ENCODE results near the gene MYCBP2.
"Not testable (repeated sequence)": the region's sequence is repeated elsewhere in the genome, so short reads cannot be mapped to it uniquely, and the experiment has no call there.

MYCBP2 gene

GRCh38 chr13:77298426-77298825 lies 28.5 kb downstream of the MYCBP2 start:
- DNase-seq: no peak

- no peak for DNase-seq
Observed at GRCh38 chr13:77291774-77292173, 35.1 kb downstream of the MYCBP2 start.

DNA sequence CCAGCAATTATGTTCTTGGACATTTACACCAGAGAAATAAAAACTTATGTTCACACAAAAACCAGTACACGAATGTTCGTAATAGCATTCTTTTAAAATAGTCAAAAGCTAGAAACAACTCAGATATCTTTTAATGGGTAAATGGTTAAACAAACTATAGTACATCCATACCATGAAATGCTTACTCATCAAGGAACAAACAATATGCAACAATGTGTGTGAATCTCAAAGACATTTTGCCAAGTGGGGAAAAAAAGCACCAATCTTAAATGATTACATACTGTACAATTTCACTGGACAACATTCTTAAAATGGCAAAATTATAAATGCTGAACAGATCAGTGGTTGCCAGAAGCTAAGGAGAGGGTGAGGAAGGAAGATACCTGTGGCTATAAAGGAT lies 36.6 kb downstream of the MYCBP2 start:
- no peak for DNase-seq

DNA sequence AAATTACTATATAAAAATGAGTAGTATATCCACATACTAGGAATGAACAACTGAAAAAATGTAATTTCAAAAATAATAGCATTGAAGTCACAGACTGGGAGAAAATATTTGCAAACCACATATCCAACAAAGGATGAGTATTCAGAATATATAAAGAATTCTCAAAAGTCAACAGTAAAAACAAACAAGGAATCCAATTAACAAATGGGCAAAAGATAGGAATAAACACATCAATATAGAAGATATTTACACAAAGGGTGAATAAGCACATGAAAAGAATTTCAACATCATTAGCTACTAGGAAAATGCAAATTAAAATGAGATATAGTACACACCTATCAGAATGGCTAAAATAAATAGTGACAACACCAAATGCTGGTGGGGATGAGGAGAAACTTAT lies 37.0 kb downstream of the MYCBP2 start:
- DNase-seq: no peak

DNA sequence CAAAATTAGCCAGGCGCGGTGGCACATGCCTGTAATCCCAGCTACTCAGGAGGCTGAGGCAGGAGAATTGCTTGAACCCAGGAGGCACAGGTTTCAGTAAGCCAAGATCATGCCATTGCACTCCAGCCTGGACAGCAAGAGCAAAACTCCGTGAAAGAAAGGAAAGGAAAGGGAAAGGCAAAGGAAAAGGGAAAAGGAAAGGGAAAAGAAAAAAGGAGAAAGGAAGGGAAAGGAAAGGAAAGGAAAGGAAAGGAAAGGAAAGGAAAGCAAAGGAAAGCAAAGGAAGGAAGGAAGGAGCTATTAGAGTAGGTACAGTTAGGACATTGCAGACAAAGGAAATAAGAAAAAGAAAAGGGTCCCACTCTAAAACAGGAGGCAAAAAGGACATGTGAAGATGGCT lies 41.3 kb downstream of the MYCBP2 start:
- not testable (repeated sequence) for DNase-seq

GRCh38 chr13:77285098-77285497 lies 41.8 kb downstream of the MYCBP2 start:
- DNase-seq: no peak

GRCh38 chr13:77274126-77274525 lies 52.8 kb downstream of the MYCBP2 start:
- no peak for DNase-seq

GRCh38 chr13:77269141-77269540 lies 57.8 kb downstream of the MYCBP2 start:
- DNase-seq: no peak

- no peak for DNase-seq
Observed at GRCh38 chr13:77267362-77267761, 59.5 kb downstream of the MYCBP2 start.

- DNase-seq: no peak
Observed at GRCh38 chr13:77265336-77265735, 61.6 kb downstream of the MYCBP2 start.

GRCh38 chr13:77262198-77262597 lies 64.7 kb downstream of the MYCBP2 start:
- DNase-seq: no peak

DNA sequence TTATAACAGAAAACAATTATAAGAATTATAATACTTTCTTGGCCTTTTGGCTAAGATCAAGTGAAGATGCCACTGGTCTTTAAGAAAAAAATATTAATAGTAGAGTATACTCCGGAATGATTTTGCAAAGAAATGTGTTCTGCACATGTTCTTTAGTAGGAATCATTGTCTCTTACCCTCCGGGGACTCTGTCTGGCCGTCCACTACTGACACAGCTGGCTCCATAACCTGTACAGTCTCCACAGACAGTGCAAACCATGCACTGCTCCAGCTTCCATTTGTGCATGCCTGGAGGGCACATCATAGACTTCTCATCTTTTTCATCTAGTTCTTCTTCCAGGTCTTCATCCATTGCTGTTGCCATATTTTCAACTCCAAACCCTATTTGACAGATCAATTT lies 75.9 kb downstream of the MYCBP2 start:
- no peak for DNase-seq

- DNase-seq: not testable (repeated sequence)
Observed at GRCh38 chr13:77245224-77245623, 81.7 kb downstream of the MYCBP2 start.

GRCh38 chr13:77239312-77239711 lies 87.6 kb downstream of the MYCBP2 start:
- DNase-seq: no peak

DNA sequence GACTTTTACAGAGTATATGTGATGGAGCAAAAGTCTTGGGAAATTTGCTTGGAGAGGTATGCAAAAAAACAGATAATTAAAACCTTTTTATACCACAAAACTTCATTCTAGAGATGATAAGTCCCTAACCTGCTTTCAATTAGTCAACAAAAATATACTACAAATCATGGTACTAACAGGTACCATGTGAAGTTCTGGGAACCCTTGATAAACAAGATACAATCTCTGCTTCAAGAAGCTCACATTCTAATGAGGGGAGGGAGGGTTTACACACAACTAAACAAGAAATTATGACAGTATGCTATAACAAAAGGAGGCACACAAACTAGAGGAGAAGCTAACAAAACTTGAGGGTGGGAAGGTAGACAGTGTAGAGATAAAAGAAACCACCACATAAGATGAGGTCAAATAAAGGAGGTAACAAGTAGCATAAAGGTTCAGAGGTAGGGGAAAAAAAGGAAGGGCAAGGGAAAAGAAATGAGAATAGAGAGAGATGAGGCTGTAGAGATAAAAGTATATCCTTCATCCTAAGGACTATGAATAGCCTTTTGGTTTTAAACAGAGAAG lies 91.4 kb downstream of the MYCBP2 start:
- no peak for DNase-seq

GRCh38 chr13:77233159-77233558 lies 93.7 kb downstream of the MYCBP2 start:
- no peak for DNase-seq

- DNase-seq: no peak
Observed at GRCh38 chr13:77230560-77230959, 96.3 kb downstream of the MYCBP2 start.

- no peak for DNase-seq
Observed at GRCh38 chr13:77225946-77226345, 100.9 kb downstream of the MYCBP2 start.

GRCh38 chr13:77222909-77223308 lies 104.0 kb downstream of the MYCBP2 start:
- no peak for DNase-seq

DNA sequence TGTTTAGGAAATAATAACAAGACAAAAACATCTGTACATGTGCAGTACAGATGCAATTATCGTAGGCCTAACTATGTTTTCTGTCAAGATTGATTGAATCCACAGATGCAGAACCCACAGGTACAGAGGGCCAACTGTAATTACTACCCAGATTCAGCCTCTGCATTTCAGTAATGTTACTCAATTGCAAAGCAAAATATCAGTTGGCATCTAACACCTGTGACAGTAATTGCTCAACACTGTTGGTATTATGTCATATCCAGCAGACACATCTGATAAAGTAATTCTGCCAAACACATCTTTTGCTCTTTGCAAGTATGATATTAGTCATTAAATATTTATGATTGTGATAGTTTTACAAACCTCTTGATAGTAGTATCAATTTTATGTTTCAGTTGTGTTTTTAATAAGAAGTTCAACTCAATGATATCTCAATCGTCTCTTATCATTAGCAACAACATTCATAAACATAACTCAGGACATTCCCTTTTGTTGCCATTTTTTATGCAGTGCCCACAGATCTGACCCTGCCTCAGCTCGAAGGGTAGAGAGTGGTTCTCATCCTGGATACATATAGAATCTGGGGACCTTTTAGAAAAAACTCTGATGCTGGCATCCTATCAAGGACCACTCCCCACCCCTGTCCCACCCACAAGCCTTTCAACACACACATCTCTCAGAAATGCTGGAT lies 104.7 kb downstream of the MYCBP2 start:
- no peak for DNase-seq

- no peak for DNase-seq
Observed at GRCh38 chr13:77219401-77219800, 107.5 kb downstream of the MYCBP2 start.

DNA sequence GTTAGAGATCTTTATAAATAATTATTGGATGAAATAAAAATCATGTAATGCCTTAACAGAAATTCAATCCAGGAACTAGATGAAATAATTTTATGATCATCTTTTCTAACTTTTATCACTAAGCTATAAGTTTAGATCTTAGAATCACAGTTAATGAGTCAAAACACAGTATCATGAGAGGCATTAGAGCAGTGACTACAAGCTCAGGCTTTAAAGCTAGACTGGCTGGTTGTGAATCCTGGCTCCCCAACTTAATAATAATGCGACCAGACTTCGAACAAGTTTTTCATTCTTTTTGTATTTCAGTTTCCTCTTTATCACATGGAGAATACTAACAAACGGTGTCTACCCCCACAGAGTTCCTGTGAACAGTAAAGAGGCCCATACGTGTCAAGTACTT lies 108.6 kb downstream of the MYCBP2 start:
- DNase-seq: no peak

- no peak for DNase-seq
Observed at GRCh38 chr13:77215543-77215942, 111.4 kb downstream of the MYCBP2 start.

- no peak for DNase-seq
Observed at GRCh38 chr13:77213644-77214043, 113.2 kb downstream of the MYCBP2 start.

DNA sequence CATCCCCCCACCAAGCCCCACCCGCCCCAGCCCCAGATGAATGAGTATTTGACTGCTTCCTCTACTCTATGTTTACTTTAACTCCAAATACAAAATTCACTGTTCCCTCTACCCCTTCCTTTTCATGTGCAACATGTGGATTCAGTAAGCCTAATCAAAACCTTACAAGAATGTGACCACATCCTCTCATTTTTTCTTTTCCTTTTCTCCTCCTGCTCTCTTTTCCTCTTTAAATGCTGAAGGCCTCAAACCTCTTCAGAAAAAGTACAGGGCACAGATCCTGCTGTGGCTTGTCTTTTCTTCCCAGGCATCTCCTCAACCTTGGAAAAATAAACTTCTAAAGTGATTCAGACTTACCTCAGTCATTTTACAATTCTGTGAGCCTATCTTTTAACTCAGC lies 119.0 kb downstream of the MYCBP2 start:
- DNase-seq: no peak
